ENCODE data around the gene PCDH12. TPM values are rescaled to one million over a fixed set of nuclear protein-coding genes. Genes with fewer than 3 reads are reported as not detected.

PCDH12 gene
- total and polyA plus RNA-seq, 10 of the 15 experiments (the other 5 are each of a cell fraction or from before 2014, with no cell fraction given), result 0.01 to 0.14 (median 0.06) TPM; not detected in 4

GRCh38 chr5:141917760-141918159 is 40.2 kb downstream of the PCDH12 start:
- Histone ChIP-seq H3K27me3 (replicated peaks in 1 of 2; ENCODE audit: control insufficient read depth in 2 of 2, insufficient read depth in 2 of 2, low read length in 1 of 2) (peaks cover 0 to 4% of the 10 kb centered on the region in 2 experiments; a peak in 1 of 4 replicates), H3K79me2 (ENCODE audit: control insufficient read depth, insufficient read depth, low read length) (no peaks in the 10 kb centered on the region), H2AFZ (ENCODE audit: control insufficient read depth, low read depth, low read length) (no peak overlapping the region), H3K9ac (ENCODE audit: control insufficient read depth, insufficient read depth, low read length) (no peak overlapping the region), H3K27ac (ENCODE audit: control insufficient read depth, insufficient read depth) (no peak overlapping the region), H3K36me3 (ENCODE audit: control insufficient read depth in 2 of 2, insufficient read depth in 2 of 2, low read length in 1 of 2) (no peaks in the 10 kb centered on the region), H3K4me2 (ENCODE audit: control insufficient read depth, insufficient read depth) (no peak overlapping the region), H3K4me1 (ENCODE audit: control insufficient read depth, insufficient read depth, low read length) (peaks cover 23% of the 10 kb centered on the region), H4K20me1 (ENCODE audit: control insufficient read depth, insufficient read depth) (no peaks in the 10 kb centered on the region), H3K9me3 (replicated peaks; ENCODE audit: control insufficient read depth, insufficient read depth, low read length) (no peaks in the 10 kb centered on the region; the same call in 2 of the 3 replicates), H3K4me3 (no peak overlapping the region)
- in situ Hi-C loops (cut with MboI), result no loop called here
- POLR2A ChIA-PET, result no interaction called here
- intact Hi-C loops (cut with micrococcal nuclease; ENCODE audit: unreplicated experiment), result no loop called here
- TF ChIP-seq BMI1 (IDR thresholded peaks at IDR 0.05; ENCODE audit: borderline replicate concordance) (no peak), TCF3 (IDR thresholded peaks at IDR 0.05; ENCODE audit: borderline replicate concordance, insufficient read depth, low read depth, low read length) (no peak), RELB (IDR thresholded peaks at IDR 0.05; ENCODE audit: low read depth) (no peak), YBX1 (IDR thresholded peaks at IDR 0.05) (no peak), SREBF2 (IDR thresholded peaks at IDR 0.05; ENCODE audit: low read length) (no peak), BCL3 (IDR thresholded peaks at IDR 0.05; ENCODE audit: borderline replicate concordance, insufficient read depth, low read depth, low read length, poor library complexity, severe bottlenecking) (no peak), E4F1 (IDR thresholded peaks at IDR 0.05; ENCODE audit: borderline replicate concordance, partially characterized antibody) (no peak), RAD51 (IDR thresholded peaks at IDR 0.05) (no peak), HDAC6 (IDR thresholded peaks at IDR 0.05; ENCODE audit: unreplicated experiment) (no peak), ZNF274 (IDR thresholded peaks at IDR 0.05; ENCODE audit: insufficient read depth, insufficient read length) (no peak), ZBTB40 (IDR thresholded peaks at IDR 0.05; ENCODE audit: borderline replicate concordance) (no peak), RBBP5 (conservative IDR thresholded peaks at IDR 0.05) (no peak), HDGF (IDR thresholded peaks at IDR 0.05) (no peak), CHD2 (IDR thresholded peaks at IDR 0.05; ENCODE audit: borderline replicate concordance, low read depth, low read length) (no peak)
- WGBS (ENCODE audit: insufficient coverage, insufficient replicate concordance, low lambda C conversion rate, missing lambda C conversion rate), result 97% methylated on average over 5 of the region's 5 CpGs
- DNase-seq (ENCODE audit: low read depth, low spot score) (no peak), FAIRE-seq (no peak), ATAC-seq (no peak)
- SMC1A ChIA-PET (ENCODE audit: uncharacterized antibody, unreplicated experiment), result interaction anchor here (1.0 to 1.1 kb wide), 2 partner anchors 38 to 226 kb away, joined by 3 read pairs; no protein-coding TSS in a partner anchor
- RAD21 ChIA-PET (ENCODE audit: unreplicated experiment), result interaction anchor here (1.0 kb wide), 1 partner anchor 37 kb away, joined by 3 read pairs; no protein-coding TSS in a partner anchor
- CTCF ChIA-PET, result interaction anchor here (1.0 to 3.8 kb wide), 3 partner anchors 43 to 226 kb away, joined by 4 to 16 read pairs (median 5); no protein-coding TSS in a partner anchor
- no TSS peak for BruUV-seq (replicated peaks)
